Astrocyte (in vitro differentiated cells and primary cell): ENCODE results near the gene KCNH2.

Experiments
- EZH2 ChIP-seq: IDR thresholded peaks from 2 replicates; pipeline ENCODE4 v1.6.1; 2012; ENCODE audit warnings: mild to moderate bottlenecking, low read length, inconsistent platforms; ENCODE audit not compliant: insufficient read depth
- TF ChIP-seq, protein P1 (sequence below): IDR thresholded peaks from 2 replicates; pipeline ENCODE4 v1.5.1; 2011; ENCODE audit warnings: low read depth, mild to moderate bottlenecking, inconsistent platforms, low read length, moderate library complexity; ENCODE audit not compliant: insufficient read depth

DNA sequence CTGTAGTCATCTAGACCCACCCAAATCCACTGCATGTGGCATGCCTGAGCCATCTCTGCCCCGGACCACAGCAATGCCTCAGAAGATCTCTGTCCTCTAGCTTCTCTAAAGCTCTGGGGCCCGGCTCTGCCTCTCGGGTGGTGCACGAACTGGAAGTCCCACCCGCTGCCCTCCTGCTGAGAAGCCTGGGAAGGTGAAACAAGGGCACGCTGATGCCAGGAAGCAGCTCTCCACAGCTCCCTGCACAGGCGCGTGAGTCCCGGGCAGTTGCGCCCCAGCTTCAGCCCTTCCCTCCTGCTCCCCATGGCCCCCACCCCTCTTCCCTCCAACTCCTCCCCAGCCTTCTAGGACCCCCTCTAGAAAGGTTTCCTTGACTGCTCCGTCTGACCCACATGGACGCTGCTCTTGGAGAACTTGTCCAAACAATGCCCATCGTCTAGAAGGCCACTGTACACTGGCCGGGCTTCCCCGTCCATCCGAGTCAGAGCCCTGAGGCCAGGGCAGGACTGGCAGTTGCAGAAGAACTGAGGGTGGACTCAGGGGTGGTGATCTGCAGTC is 12.8 kb downstream of the KCNH2 start:
- TF ChIP-seq, protein P1, sequence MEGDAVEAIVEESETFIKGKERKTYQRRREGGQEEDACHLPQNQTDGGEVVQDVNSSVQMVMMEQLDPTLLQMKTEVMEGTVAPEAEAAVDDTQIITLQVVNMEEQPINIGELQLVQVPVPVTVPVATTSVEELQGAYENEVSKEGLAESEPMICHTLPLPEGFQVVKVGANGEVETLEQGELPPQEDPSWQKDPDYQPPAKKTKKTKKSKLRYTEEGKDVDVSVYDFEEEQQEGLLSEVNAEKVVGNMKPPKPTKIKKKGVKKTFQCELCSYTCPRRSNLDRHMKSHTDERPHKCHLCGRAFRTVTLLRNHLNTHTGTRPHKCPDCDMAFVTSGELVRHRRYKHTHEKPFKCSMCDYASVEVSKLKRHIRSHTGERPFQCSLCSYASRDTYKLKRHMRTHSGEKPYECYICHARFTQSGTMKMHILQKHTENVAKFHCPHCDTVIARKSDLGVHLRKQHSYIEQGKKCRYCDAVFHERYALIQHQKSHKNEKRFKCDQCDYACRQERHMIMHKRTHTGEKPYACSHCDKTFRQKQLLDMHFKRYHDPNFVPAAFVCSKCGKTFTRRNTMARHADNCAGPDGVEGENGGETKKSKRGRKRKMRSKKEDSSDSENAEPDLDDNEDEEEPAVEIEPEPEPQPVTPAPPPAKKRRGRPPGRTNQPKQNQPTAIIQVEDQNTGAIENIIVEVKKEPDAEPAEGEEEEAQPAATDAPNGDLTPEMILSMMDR = no peak
- TF ChIP-seq EZH2 = no peak
